HepG2 (cell line): ENCODE data around the gene MBD3.

Experiments used
- ARNT2 ChIP-seq: sonication (generic); formaldehyde crosslinking; IDR thresholded peaks from 2 replicates; pipeline ENCODE4 v1.8.0; 2022; ENCODE audit warnings: mild to moderate bottlenecking, low read depth, missing genetic modification reagents, moderate library complexity
- ATF2 ChIP-seq: sonication (generic); formaldehyde crosslinking; IDR thresholded peaks from 2 replicates; pipeline ENCODE4 v1.4.0; 2020; ENCODE audit warnings: missing genetic modification reagents
- CBX5 ChIP-seq: sonication (generic); formaldehyde crosslinking; IDR thresholded peaks from 2 replicates; pipeline ENCODE4 v1.4.0; 2020; ENCODE audit warnings: missing genetic modification reagents, borderline replicate concordance
- MAFK ChIP-seq, 2 experiments: IDR thresholded peaks in 1 of 2; conservative IDR thresholded peaks in 1 of 2; 2 replicates each; pipeline ENCODE4 v1.6.1; 2011; ENCODE audit warnings: improper control_type of control experiment in 2 of 2, low read length in 2 of 2
- NFKBIZ ChIP-seq: IDR thresholded peaks from 2 replicates; pipeline ENCODE4 v1.6.1; 2018; ENCODE audit warnings: missing genetic modification reagents, missing compliant biosample characterization
- PATZ1 ChIP-seq: sonication (generic); formaldehyde crosslinking; IDR thresholded peaks from 2 replicates; pipeline ENCODE4 v1.4.0; 2020; ENCODE audit warnings: missing genetic modification reagents
- REPIN1 ChIP-seq: sonication (generic); formaldehyde crosslinking; IDR thresholded peaks from 2 replicates; pipeline ENCODE4 v1.8.0; 2022; ENCODE audit warnings: missing genetic modification reagents, low read depth, mild to moderate bottlenecking, borderline replicate concordance
- U2AF1 ChIP-seq: fragments of 200-400 bp; formaldehyde crosslinking; optimal IDR thresholded peaks from 2 replicates; pipeline ENCODE3; 2017; ENCODE audit warnings: mild to moderate bottlenecking, low read depth, low read length
- ZNF263 ChIP-seq: sonication (generic); formaldehyde crosslinking; IDR thresholded peaks from 2 replicates; pipeline ENCODE4 v1.4.0; 2020; ENCODE audit warnings: missing genetic modification reagents
- ZNF280B ChIP-seq: sonication (generic); formaldehyde crosslinking; IDR thresholded peaks from 2 replicates; pipeline ENCODE4 v1.5.0; 2020; ENCODE audit warnings: missing genetic modification reagents, mild to moderate bottlenecking, borderline replicate concordance
- ZNF639 ChIP-seq: conservative IDR thresholded peaks from 2 replicates; pipeline ENCODE4 v1.6.1; 2018; ENCODE audit warnings: missing genetic modification reagents

- TF ChIP-seq PATZ1 (CRISPR knock-in tag), result no peak
- no peak for TF ChIP-seq ZNF280B (CRISPR knock-in tag)
- TF ChIP-seq REPIN1 (CRISPR knock-in tag), result no peak
- no peak for TF ChIP-seq ATF2
- no peak for TF ChIP-seq NFKBIZ (CRISPR knock-in tag)
- TF ChIP-seq ZNF263 (CRISPR knock-in tag), result no peak
- TF ChIP-seq MAFK (conservative IDR thresholded peaks at IDR 0.05 in 1 of 2, IDR thresholded peaks at IDR 0.05 in 1 of 2; ENCODE audit: low read length in 2 of 2), result no peak
- no peak for TF ChIP-seq U2AF1
- TF ChIP-seq CBX5, result no peak
- TF ChIP-seq ZNF639 (CRISPR knock-in tag), result no peak
- TF ChIP-seq ARNT2 (CRISPR knock-in tag), result no peak
These were observed 18.7 kb upstream of the MBD3 start for GRCh38 chr19:1611353-1611752.
